PC-9 (cell line): Measurements from ENCODE around the gene CDK6. TPM values are rescaled to one million over a fixed set of nuclear protein-coding genes. Genes with fewer than 3 reads are reported as not detected.

Experiments
- BruUV-seq: library from RNA; stranded (reverse); fragments of 400-500 nt; replicated peaks from 2 replicates; lab custom pipeline; 2021; lab: Mats Ljungman, UMichigan
- CTCF ChIA-PET: fragments of 300-600 bp; sonication (Branson Sonifier 250); formaldehyde crosslinking; loops from one replicate; lab custom pipeline; 2022; ENCODE audit warnings: antibody characterized with exemption; lab: Charles Lee
- POLR2A ChIA-PET: fragments of 300-600 bp; sonication (Branson Sonifier 250); formaldehyde crosslinking; loops from one replicate; lab custom pipeline; 2022; ENCODE audit warnings: antibody characterized with exemption; ENCODE audit not compliant: unreplicated experiment; lab: Charles Lee
- DNase-seq, 2 experiments: peaks; one replicate each; pipeline versions ENCODE4 v3.0.0 to v3.0.0-alpha.2; 2015 to 2022; ENCODE audit warnings: mixed read lengths in 1 of 2
- H2AFZ ChIP-seq: fragments of 200-600 bp; sonication (generic); 2 replicates; pipeline ENCODE4 v1.8.1; 2017; ENCODE audit warnings: antibody characterized with exemption
- H3F3A ChIP-seq: fragments of 200-600 bp; sonication (generic); 2 replicates; pipeline ENCODE4 v1.8.1; 2017; ENCODE audit warnings: antibody characterized with exemption, mild to moderate bottlenecking, low read depth; ENCODE audit not compliant: insufficient read depth
- H3K27ac ChIP-seq: fragments of 200-600 bp; sonication (generic); 2 replicates; pipeline ENCODE4 v1.6.1; 2016; ENCODE audit warnings: mixed run types
- H3K27me3 ChIP-seq: fragments of 200-600 bp; sonication (generic); 2 replicates; pipeline ENCODE4 v1.6.1; 2016; ENCODE audit warnings: low read depth, mixed run types; ENCODE audit not compliant: insufficient read depth
- H3K36me3 ChIP-seq: fragments of 200-600 bp; sonication (generic); 2 replicates; pipeline ENCODE4 v1.6.1; 2016; ENCODE audit warnings: low read depth, mixed run types
- H3K4me1 ChIP-seq: fragments of 200-600 bp; sonication (generic); replicated peaks from 2 replicates; pipeline ENCODE4 v1.6.1; 2016; ENCODE audit warnings: mixed run types; ENCODE audit not compliant: insufficient read depth
- H3K4me2 ChIP-seq: fragments of 200-600 bp; sonication (generic); 2 replicates; pipeline ENCODE4 v1.6.1; 2017; ENCODE audit warnings: mixed run types
- H3K4me3 ChIP-seq: fragments of 200-600 bp; sonication (generic); 2 replicates; pipeline ENCODE4 v1.6.1; 2016; ENCODE audit warnings: mixed run types
- H3K79me2 ChIP-seq: fragments of 200-600 bp; sonication (generic); 2 replicates; pipeline ENCODE4 v1.6.1; 2017; ENCODE audit warnings: low read depth, mixed run types
- H3K9me2 ChIP-seq: fragments of 200-600 bp; sonication (generic); 2 replicates; pipeline ENCODE4 v1.8.1; 2017; ENCODE audit warnings: mild to moderate bottlenecking; ENCODE audit not compliant: insufficient read depth
- H3K9me3 ChIP-seq: fragments of 200-600 bp; sonication (generic); 2 replicates; pipeline ENCODE4 v1.8.1; 2016; ENCODE audit warnings: low read depth; ENCODE audit not compliant: insufficient read depth
- H4K20me1 ChIP-seq: fragments of 200-600 bp; sonication (generic); 2 replicates; pipeline ENCODE4 v1.8.1; 2017; ENCODE audit not compliant: insufficient read depth
- EZH2 ChIP-seq: fragments of 200-600 bp; sonication (generic); IDR thresholded peaks from 2 replicates; pipeline ENCODE4 v1.8.0; 2017; ENCODE audit warnings: antibody characterized with exemption, low read depth
- intact Hi-C: fragments of 100-400 bp; cut with micrococcal nuclease; formaldehyde crosslinking; loops from one replicate; pipeline ENCODE4 v1.10.0; 2022; ENCODE audit not compliant: unreplicated experiment
- total RNA-seq: library from RNA; stranded (reverse); gene quantifications from 2 replicates; pipeline ENCODE4 v1.2.3, GENCODE V29; 2021
- TF ChIP-seq, protein P1 (sequence below): fragments of 200-600 bp; sonication (generic); conservative IDR thresholded peaks from 2 replicates; pipeline ENCODE4 v1.6.1; 2017; ENCODE audit warnings: mixed run types, antibody characterized with exemption, mild to moderate bottlenecking, moderate library complexity

CDK6 gene
- total RNA-seq, 1 experiment from 2014 or later: 49.5 TPM

DNA sequence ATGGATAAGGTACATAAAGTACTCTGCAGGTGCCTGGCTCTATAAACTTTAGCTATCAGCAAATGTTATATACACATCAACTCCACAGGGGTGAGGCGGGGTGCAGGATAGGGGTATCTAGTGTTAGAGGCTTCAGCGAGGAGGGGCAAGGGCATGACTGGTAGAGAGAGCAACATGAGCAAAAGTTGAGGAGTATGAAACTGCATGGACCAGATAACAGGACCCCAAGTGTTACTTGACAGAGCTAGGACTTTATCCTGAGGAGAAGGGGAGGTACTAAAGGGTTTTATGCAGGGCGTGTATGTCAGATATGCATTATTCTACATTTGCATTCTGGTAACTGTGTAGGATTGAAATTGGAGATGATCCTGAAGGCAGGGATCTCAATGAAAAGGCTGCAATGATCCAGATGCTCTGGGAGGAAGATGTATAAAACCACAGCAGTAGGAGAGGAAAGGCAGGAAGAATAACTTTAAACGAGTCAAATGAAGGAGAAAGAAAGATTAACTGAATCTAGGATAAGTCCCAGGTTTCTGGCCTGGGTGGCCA is 136.3 kb downstream of the CDK6 start:
- Histone ChIP-seq H3K4me2 (no peak overlapping the region), H3K4me3 (no peak overlapping the region), H3K9me2 (no peaks in the 10 kb centered on the region; the same call in 1 of the 2 replicates), H2AFZ (no peak overlapping the region), H3K36me3 (peaks cover 2% of the 10 kb centered on the region; the same call in 1 of the 2 replicates), H3K4me1 (peaks cover 2% of the 10 kb centered on the region; the same call in 1 of the 2 replicates), H3K27ac (no peak overlapping the region), H4K20me1 (no peaks in the 10 kb centered on the region), H3K27me3 (no peaks in the 10 kb centered on the region), H3K9me3 (no peaks in the 10 kb centered on the region; the same call in 1 of the 2 replicates), H3K79me2 (peaks cover 14% of the 10 kb centered on the region), H3F3A (no peaks in the 10 kb centered on the region; the same call in 1 of the 2 replicates)
- ChIA-PET POLR2A (no interaction called here), CTCF (no interaction called here)
- intact Hi-C loops: loop anchor here (5.0 to 10.0 kb wide), 3 partner anchors 215 to 525 kb away; partner anchors contain the start of gene HEPACAM2
- DNase-seq: no peak
- no TSS peak for BruUV-seq
- TF ChIP-seq, protein P1, sequence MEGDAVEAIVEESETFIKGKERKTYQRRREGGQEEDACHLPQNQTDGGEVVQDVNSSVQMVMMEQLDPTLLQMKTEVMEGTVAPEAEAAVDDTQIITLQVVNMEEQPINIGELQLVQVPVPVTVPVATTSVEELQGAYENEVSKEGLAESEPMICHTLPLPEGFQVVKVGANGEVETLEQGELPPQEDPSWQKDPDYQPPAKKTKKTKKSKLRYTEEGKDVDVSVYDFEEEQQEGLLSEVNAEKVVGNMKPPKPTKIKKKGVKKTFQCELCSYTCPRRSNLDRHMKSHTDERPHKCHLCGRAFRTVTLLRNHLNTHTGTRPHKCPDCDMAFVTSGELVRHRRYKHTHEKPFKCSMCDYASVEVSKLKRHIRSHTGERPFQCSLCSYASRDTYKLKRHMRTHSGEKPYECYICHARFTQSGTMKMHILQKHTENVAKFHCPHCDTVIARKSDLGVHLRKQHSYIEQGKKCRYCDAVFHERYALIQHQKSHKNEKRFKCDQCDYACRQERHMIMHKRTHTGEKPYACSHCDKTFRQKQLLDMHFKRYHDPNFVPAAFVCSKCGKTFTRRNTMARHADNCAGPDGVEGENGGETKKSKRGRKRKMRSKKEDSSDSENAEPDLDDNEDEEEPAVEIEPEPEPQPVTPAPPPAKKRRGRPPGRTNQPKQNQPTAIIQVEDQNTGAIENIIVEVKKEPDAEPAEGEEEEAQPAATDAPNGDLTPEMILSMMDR: no peak
- no peak for TF ChIP-seq EZH2

DNA sequence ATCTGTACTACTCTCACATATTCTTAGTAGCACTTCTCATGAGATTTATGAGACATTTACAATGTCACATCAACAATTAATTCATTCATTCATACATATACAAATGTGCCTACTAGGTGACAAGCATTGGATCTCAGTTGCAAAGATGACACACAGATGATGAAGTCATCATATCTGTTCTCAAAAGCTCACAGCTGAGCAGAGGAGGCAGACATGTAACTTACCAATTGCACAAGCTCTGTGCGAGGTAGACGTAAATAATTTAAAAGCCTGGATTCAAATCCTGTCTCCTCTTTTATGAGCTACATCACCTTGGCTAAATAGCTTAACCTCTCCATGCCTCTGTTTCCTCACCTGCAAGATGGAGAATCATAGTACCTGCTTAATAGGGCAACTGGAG is 136.8 kb downstream of the CDK6 start:
- ChIA-PET CTCF (no interaction called here), POLR2A (no interaction called here)
- Histone ChIP-seq H3K4me1 (peaks cover 6% of the 10 kb centered on the region; the same call in 1 of the 2 replicates), H3K4me2 (no peak overlapping the region), H3K9me2 (no peaks in the 10 kb centered on the region; the same call in 1 of the 2 replicates), H3K27me3 (no peaks in the 10 kb centered on the region), H3K36me3 (no peaks in the 10 kb centered on the region), H3F3A (no peaks in the 10 kb centered on the region; the same call in 1 of the 2 replicates), H3K79me2 (peaks cover 14% of the 10 kb centered on the region), H4K20me1 (no peaks in the 10 kb centered on the region), H2AFZ (no peak overlapping the region), H3K9me3 (no peaks in the 10 kb centered on the region; the same call in 1 of the 2 replicates), H3K27ac (no peak overlapping the region), H3K4me3 (no peak overlapping the region)
- TF ChIP-seq, protein P1: no peak
- intact Hi-C loops: loop anchor here (5.0 to 10.0 kb wide), 3 partner anchors 215 to 525 kb away; partner anchors contain the start of gene HEPACAM2
- no TSS peak for BruUV-seq
- DNase-seq: no peak

DNA sequence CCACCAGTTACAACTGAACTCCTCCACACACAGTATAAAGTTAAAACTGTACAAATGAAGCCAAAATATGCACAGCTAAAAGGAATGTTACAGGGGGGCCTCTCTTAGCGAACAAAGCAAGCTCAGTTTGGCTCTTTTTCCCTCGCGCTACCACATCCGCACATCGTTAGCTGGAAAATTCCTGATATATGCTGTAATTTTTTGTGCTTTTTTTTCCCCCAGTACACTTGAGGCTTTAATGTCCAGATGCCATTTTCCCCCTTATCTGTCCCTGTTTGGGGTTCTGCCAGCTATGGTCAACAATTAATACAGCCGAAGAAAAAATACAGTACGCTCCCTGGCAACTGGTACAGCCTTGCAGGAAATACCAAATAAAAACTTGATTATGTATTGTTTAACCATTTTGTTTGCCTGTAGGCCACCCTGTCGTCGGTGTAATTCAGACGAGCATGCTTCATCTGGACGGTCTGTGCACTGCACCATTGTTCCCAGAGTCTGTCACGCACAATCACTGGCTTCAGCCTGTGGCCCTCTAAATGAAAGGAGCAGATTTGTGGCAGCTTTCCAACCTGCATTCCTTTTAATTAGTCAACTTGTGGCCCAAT is 138.0 kb downstream of the CDK6 start:
- intact Hi-C loops: loop anchor here (5.0 to 10.0 kb wide), 3 partner anchors 216 to 526 kb away; partner anchors contain the start of gene HEPACAM2

More for the DNA sequence above, 138.0 kb downstream of the CDK6 start:
- no peak overlapping the region for H3K4me2 ChIP-seq
- DNase-seq: no peak
- H3K9me2 ChIP-seq: no peaks in the 10 kb centered on the region; the same call in 1 of the 2 replicates
- no peaks in the 10 kb centered on the region for H4K20me1 ChIP-seq
- BruUV-seq: no TSS peak
- H3K4me3 ChIP-seq: no peak overlapping the region
- ChIA-PET CTCF (interaction anchor here (0.6 kb wide), 1 partner anchor 135 kb away, joined by 13 read pairs; no protein-coding TSS in a partner anchor), POLR2A (interaction anchor here (0.6 kb wide), 1 partner anchor 22 kb away, joined by 8 read pairs; no protein-coding TSS in a partner anchor)
- H3K36me3 ChIP-seq: no peaks in the 10 kb centered on the region
- H3K27ac ChIP-seq: no peak overlapping the region
- TF ChIP-seq EZH2: no peak
- TF ChIP-seq, protein P1: no peak
- no peaks in the 10 kb centered on the region for H3K9me3 ChIP-seq
- no peaks in the 10 kb centered on the region; the same call in 1 of the 2 replicates for H3F3A ChIP-seq
- peaks cover 14% of the 10 kb centered on the region for H3K79me2 ChIP-seq
- H2AFZ ChIP-seq: no peak overlapping the region
- peaks cover 6% of the 10 kb centered on the region; the same call in 1 of the 2 replicates for H3K4me1 ChIP-seq
- no peaks in the 10 kb centered on the region for H3K27me3 ChIP-seq
